Lower lobe of right lung (tissue), 2 donors: Measurements from ENCODE around the gene CAP2. TPM values are rescaled to one million over a fixed set of nuclear protein-coding genes. Genes with fewer than 3 reads are reported as not detected.

Source experiments
- ATAC-seq, 2 donors: fragments of 200-7000 bp; cut with Tn5 transposase; one replicate each; pipeline ENCODE4 v1.9.1; 2020 to 2022; ENCODE audit warnings: mild to moderate bottlenecking in 2 of 2, moderate library complexity in 2 of 2
- DNase-seq: peaks from one replicate; pipeline ENCODE4 v3.0.0-alpha.2; 2020
- H3K27ac ChIP-seq: fragments of 200-600 bp; one replicate; pipeline ENCODE4 v1.8.0; 2022
- H3K27me3 ChIP-seq: fragments of 200-600 bp; one replicate; pipeline ENCODE4 v1.8.0; 2022; ENCODE audit warnings: low read depth
- H3K36me3 ChIP-seq: fragments of 200-600 bp; one replicate; pipeline ENCODE4 v1.8.0; 2022; ENCODE audit warnings: mild to moderate bottlenecking
- H3K4me1 ChIP-seq: fragments of 200-600 bp; one replicate; pipeline ENCODE4 v1.8.0; 2022
- H3K4me3 ChIP-seq: fragments of 200-600 bp; one replicate; pipeline ENCODE4 v1.8.0; 2022; ENCODE audit warnings: mild to moderate bottlenecking
- H3K9me3 ChIP-seq: fragments of 200-600 bp; one replicate; pipeline ENCODE4 v1.8.0; 2022
- CTCF ChIP-seq: fragments of 200-600 bp; IDR thresholded peaks from one replicate; pipeline ENCODE4 v1.8.0; 2022; ENCODE audit warnings: antibody characterized with exemption, mild to moderate bottlenecking
- intact Hi-C: fragments of 100-400 bp; cut with DNase I; formaldehyde crosslinking; loops from one replicate; pipeline ENCODE4 v1.11.0; 2022
- total RNA-seq: library from RNA; stranded (reverse); fragmentation: NEBNext Ultra II Directional; extraction: Animal tissue kit (Norgen Biotek cat#: 25700); gene quantifications from one replicate; pipeline ENCODE4 v1.2.1, GENCODE V29; 2021
- donor health status: DM: no; HTN: yes; CAD: no; lungs with severe emphysema.

CAP2 gene
- total RNA-seq, 1 donor from 2014 or later: 4.7 TPM

- ATAC-seq (no peak), DNase-seq (no peak)
- H3K9me3 ChIP-seq: no peaks in the 10 kb centered on the region
- no peak for TF ChIP-seq CTCF
- H3K27me3 ChIP-seq: no peaks in the 10 kb centered on the region
- H3K4me3 ChIP-seq: no peak overlapping the region
- intact Hi-C loops: no loop called here
- H3K27ac ChIP-seq: no peak overlapping the region
- no peaks in the 10 kb centered on the region for H3K36me3 ChIP-seq
- no peaks in the 10 kb centered on the region for H3K4me1 ChIP-seq
These were observed 99.9 kb downstream of the CAP2 start for GRCh38 chr6:17493286-17493685.

DNA sequence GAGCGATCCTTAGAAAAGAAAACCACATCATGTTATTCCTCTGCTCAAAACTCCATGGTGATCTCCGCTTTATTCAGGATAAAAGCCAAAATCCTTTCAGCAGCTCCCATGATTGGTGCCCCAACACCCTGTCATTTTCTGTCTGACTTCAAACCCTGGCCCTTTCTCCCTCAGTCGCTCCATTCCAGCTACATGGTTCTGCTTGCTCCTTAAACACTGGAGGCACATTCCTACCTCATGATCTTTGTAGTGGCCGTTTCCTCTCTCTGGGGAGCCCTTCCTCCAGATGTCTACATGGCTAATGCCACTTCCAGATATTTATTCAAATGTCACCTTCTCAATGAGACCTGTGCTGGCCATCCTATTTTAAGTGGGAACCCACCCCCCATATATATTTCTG, 100.8 kb downstream of the CAP2 start:
- H3K27ac ChIP-seq: no peak overlapping the region
- ATAC-seq: no peak
- H3K9me3 ChIP-seq: no peaks in the 10 kb centered on the region

DNA sequence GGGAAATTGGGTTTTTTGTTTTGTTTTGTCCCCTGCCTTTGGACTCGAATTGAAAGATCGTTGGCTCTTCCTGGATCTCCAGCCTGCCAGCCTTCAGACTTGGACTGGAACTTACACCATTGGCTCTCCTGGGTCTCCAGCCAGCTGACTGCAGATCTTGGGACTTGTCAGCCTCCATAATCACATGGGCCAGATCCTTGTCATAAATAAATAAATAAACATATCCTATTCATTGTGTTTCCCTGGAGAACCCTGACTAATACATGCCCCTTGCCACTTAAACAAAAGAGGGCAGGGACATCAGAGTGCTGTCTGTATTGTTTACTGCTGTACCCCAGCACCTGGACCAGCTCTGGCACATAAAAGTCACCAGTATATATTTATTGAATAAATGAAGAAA, 101.5 kb downstream of the CAP2 start:
- ATAC-seq: no peak
- no peaks in the 10 kb centered on the region for H3K27me3 ChIP-seq
- DNase-seq: no peak
- no peak overlapping the region for H3K27ac ChIP-seq
- intact Hi-C loops: no loop called here
- no peaks in the 10 kb centered on the region for H3K9me3 ChIP-seq
- no peaks in the 10 kb centered on the region for H3K4me1 ChIP-seq
- H3K36me3 ChIP-seq: no peaks in the 10 kb centered on the region
- H3K4me3 ChIP-seq: no peak overlapping the region
- TF ChIP-seq CTCF: no peak

More for the DNA sequence above, 100.8 kb downstream of the CAP2 start:
- H3K27me3 ChIP-seq: no peaks in the 10 kb centered on the region
- TF ChIP-seq CTCF: no peak
- no peak for DNase-seq
- intact Hi-C loops: no loop called here
- no peak overlapping the region for H3K4me3 ChIP-seq
- H3K4me1 ChIP-seq: no peaks in the 10 kb centered on the region
- no peaks in the 10 kb centered on the region for H3K36me3 ChIP-seq

DNA sequence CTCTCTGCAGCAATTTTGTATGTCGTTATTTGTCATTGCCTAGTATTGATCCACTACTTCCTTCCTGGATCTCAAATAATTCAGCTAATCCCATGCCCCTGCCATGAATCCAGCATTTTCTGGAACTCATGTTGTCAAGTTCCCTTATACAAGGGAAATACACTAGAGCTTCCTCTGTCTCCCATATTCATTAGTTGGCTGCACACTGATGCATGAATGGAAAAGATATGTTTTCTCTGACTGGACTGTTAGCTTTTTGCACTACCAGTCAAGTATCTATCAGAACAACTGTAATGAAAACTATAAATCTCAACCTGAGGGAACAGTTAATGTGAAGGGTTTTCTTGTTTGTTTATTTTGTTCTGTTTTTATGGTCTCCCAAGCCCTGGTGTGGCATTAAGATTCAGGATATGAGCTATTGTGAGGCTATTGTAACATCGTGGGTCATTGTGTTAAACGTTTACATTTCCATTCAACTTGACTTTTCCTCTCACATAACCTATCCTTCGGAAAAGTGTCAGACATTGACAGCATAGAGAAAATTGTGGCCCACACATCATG, 104.2 kb downstream of the CAP2 start:
- no peaks in the 10 kb centered on the region for H3K27me3 ChIP-seq
- intact Hi-C loops: no loop called here
- ATAC-seq (no peak), DNase-seq (no peak)
- no peaks in the 10 kb centered on the region for H3K4me1 ChIP-seq
- no peaks in the 10 kb centered on the region for H3K36me3 ChIP-seq
- no peaks in the 10 kb centered on the region for H3K9me3 ChIP-seq
- no peak overlapping the region for H3K27ac ChIP-seq
- TF ChIP-seq CTCF: no peak
- H3K4me3 ChIP-seq: no peak overlapping the region

DNA sequence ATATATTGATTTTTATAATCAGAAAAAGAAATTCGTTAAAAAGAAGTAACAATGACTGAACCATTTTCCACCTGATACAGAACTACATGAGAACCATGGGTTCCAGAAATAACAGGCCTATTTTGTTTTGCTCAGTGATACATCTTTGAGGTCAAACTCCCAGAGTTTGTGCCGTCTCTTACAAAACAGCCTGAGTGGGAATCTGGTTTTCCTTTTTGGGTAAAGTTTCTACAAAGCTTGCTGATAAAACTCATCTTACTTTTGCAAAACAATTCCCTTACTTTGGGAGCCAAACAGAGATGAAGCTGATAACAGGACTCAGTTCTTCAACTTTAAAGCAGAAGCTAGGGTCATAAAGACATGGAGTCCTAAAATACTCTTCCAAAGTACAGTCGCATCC, 108.0 kb downstream of the CAP2 start:
- intact Hi-C loops: no loop called here
- no peak for TF ChIP-seq CTCF
- H3K4me3 ChIP-seq: no peak overlapping the region
- ATAC-seq (no peak), DNase-seq (no peak)
- no peaks in the 10 kb centered on the region for H3K27me3 ChIP-seq
- no peak overlapping the region for H3K27ac ChIP-seq
- no peaks in the 10 kb centered on the region for H3K4me1 ChIP-seq
- H3K9me3 ChIP-seq: no peaks in the 10 kb centered on the region
- no peaks in the 10 kb centered on the region for H3K36me3 ChIP-seq
